Astrocyte (in vitro differentiated cells and primary cell): Measurements from ENCODE around the gene DPP7. TPM values are rescaled to one million over a fixed set of nuclear protein-coding genes. Genes with fewer than 3 reads are reported as not detected.

ENCODE experiments used
- DNase-seq: peaks from one replicate; pipeline ENCODE4 v3.0.0-alpha.2; 2010; ENCODE audit warnings: low read depth
- FAIRE-seq: peaks from 2 replicates; lab custom pipeline; 2011; peaks lifted over from hg19 to GRCh38; lab: Jason Lieb, UNC
- H2AFZ ChIP-seq: 2 replicates; pipeline ENCODE4 v1.6.0; 2012; ENCODE audit warnings: low read depth, low read length, inconsistent platforms
- H3K27ac ChIP-seq: 2 replicates; pipeline ENCODE4 v1.5.1; 2011; ENCODE audit warnings: low read depth, low read length, inconsistent platforms
- H3K27me3 ChIP-seq: 2 replicates; pipeline ENCODE4 v1.6.0; 2011; ENCODE audit warnings: low read length, inconsistent platforms; ENCODE audit not compliant: insufficient read depth
- H3K36me3 ChIP-seq: 2 replicates; pipeline ENCODE4 v1.5.1; 2011; ENCODE audit warnings: low read length, inconsistent platforms; ENCODE audit not compliant: insufficient read depth
- H3K4me1 ChIP-seq: 2 replicates; pipeline ENCODE4 v1.5.1; 2011; ENCODE audit warnings: low read length, inconsistent platforms; ENCODE audit not compliant: insufficient read depth
- H3K4me2 ChIP-seq: 2 replicates; pipeline ENCODE4 v1.6.0; 2012; ENCODE audit warnings: low read length, inconsistent platforms
- H3K4me3 ChIP-seq: 2 replicates; pipeline ENCODE4 v1.5.1; 2011; ENCODE audit warnings: low read depth, mild to moderate bottlenecking, low read length, inconsistent platforms; ENCODE audit not compliant: insufficient read depth
- H3K79me2 ChIP-seq: 2 replicates; pipeline ENCODE4 v1.6.0; 2012; ENCODE audit warnings: mild to moderate bottlenecking, low read length, inconsistent platforms; ENCODE audit not compliant: insufficient read depth
- H3K9ac ChIP-seq: 2 replicates; pipeline ENCODE4 v1.6.0; 2012; ENCODE audit warnings: mild to moderate bottlenecking, low read length, inconsistent platforms
- H3K9me3 ChIP-seq: 2 replicates; pipeline ENCODE4 v1.5.1; 2012; ENCODE audit warnings: low read depth, mild to moderate bottlenecking, low read length, inconsistent platforms; ENCODE audit not compliant: insufficient read depth
- H4K20me1 ChIP-seq: 2 replicates; pipeline ENCODE4 v1.6.0; 2012; ENCODE audit warnings: low read length, inconsistent platforms; ENCODE audit not compliant: insufficient read depth
- H3K27ac Mint-ChIP-seq: one replicate; pipeline ENCODE4 v1.8.0; 2021; ENCODE audit warnings: mild to moderate bottlenecking, mixed read lengths; ENCODE audit not compliant: unreplicated experiment
- H3K27me3 Mint-ChIP-seq: one replicate; pipeline ENCODE4 v1.8.0; 2021; ENCODE audit warnings: low read depth, mixed read lengths; ENCODE audit not compliant: unreplicated experiment
- H3K36me3 Mint-ChIP-seq: one replicate; pipeline ENCODE4 v1.8.0; 2021; ENCODE audit warnings: low read depth, mixed read lengths; ENCODE audit not compliant: unreplicated experiment
- H3K4me1 Mint-ChIP-seq: one replicate; pipeline ENCODE4 v1.8.0; 2021; ENCODE audit warnings: low read depth, mixed read lengths; ENCODE audit not compliant: unreplicated experiment
- H3K4me3 Mint-ChIP-seq: one replicate; pipeline ENCODE4 v1.8.0; 2021; ENCODE audit warnings: mild to moderate bottlenecking, moderate library complexity, mixed read lengths; ENCODE audit not compliant: unreplicated experiment
- H3K9me3 Mint-ChIP-seq: one replicate; pipeline ENCODE4 v1.8.0; 2021; ENCODE audit warnings: mild to moderate bottlenecking, mixed read lengths; ENCODE audit not compliant: unreplicated experiment
- EZH2 ChIP-seq: IDR thresholded peaks from 2 replicates; pipeline ENCODE4 v1.6.1; 2012; ENCODE audit warnings: mild to moderate bottlenecking, low read length, inconsistent platforms; ENCODE audit not compliant: insufficient read depth
- total RNA-seq: library from RNA; stranded (reverse); gene quantifications from 2 replicates; pipeline ENCODE4 v1.2.1, GENCODE V29; 2021
- TF ChIP-seq, protein P1 (sequence below): IDR thresholded peaks from 2 replicates; pipeline ENCODE4 v1.5.1; 2011; ENCODE audit warnings: low read depth, mild to moderate bottlenecking, inconsistent platforms, low read length, moderate library complexity; ENCODE audit not compliant: insufficient read depth

The DPP7 gene
- total RNA-seq, 1 donor from 2014 or later: 53.8 TPM

DNA sequence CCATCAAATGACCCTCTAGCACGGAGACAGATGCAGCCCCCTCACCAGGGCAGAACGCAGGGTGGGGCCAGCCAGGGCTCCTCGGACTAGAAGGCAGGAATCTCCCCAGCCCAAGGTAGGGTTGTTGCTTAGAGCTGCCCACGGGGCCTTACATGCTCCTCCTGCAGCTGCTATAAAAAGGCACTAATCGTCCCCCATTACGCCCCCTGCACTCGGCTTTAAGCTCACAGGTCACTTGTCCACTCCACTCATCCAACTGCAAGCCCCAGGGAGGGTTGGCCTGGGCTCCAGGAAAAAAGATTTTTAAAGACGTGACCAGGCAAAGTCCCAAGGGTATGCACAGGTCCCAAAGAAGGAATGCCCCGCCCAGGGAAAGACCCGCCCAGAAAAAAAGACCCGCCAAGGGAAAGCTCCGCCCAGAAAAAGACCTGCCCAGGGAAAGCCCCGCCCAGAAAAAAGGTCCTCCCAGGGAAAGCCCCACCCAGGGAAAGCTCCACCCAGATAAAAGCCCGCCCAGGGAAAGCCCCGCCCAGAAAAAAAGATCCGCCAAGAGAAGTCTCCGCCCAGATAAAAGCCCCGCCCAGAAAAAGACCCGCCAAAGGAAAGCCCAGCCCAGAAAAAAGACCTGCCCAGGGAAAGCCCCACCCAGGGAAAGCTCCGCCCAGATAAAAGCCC lies 35.5 kb upstream of the DPP7 start:
- H3K9me3 Mint-ChIP-seq: no peaks in the 10 kb centered on the region
- DNase-seq: no peak

DNA sequence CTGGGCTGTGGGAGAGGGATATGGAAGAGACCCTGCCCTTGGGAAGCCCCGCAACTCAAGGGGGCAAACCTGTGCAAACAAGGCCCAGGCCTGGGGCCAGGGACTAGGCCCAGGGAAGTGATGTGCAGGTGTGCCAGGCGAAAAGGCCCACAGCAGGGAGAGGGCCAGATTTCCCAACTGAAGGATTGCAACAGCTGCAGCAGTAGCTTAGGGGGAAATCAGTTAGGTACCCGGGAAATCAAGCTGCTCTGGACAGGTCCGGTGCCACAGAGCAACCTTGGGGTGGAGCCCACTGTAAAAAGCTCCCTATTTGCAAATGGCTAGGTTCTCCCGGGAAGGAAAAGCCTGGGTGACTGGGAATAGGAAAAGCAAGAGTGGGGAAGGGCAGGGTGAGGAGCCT lies 34.8 kb upstream of the DPP7 start:
- no peak overlapping the region for H3K4me3 ChIP-seq
- no peaks in the 10 kb centered on the region for H3K36me3 Mint-ChIP-seq
- no peak overlapping the region for H3K9ac ChIP-seq
- H4K20me1 ChIP-seq: no peaks in the 10 kb centered on the region
- H3K4me2 ChIP-seq: no peak overlapping the region
- H3K9me3 ChIP-seq: no peaks in the 10 kb centered on the region
- no peaks in the 10 kb centered on the region for H3K36me3 ChIP-seq
- no peak overlapping the region for H3K4me3 Mint-ChIP-seq
- H3K9me3 Mint-ChIP-seq: no peaks in the 10 kb centered on the region
- TF ChIP-seq EZH2: no peak
- TF ChIP-seq, protein P1, sequence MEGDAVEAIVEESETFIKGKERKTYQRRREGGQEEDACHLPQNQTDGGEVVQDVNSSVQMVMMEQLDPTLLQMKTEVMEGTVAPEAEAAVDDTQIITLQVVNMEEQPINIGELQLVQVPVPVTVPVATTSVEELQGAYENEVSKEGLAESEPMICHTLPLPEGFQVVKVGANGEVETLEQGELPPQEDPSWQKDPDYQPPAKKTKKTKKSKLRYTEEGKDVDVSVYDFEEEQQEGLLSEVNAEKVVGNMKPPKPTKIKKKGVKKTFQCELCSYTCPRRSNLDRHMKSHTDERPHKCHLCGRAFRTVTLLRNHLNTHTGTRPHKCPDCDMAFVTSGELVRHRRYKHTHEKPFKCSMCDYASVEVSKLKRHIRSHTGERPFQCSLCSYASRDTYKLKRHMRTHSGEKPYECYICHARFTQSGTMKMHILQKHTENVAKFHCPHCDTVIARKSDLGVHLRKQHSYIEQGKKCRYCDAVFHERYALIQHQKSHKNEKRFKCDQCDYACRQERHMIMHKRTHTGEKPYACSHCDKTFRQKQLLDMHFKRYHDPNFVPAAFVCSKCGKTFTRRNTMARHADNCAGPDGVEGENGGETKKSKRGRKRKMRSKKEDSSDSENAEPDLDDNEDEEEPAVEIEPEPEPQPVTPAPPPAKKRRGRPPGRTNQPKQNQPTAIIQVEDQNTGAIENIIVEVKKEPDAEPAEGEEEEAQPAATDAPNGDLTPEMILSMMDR: no peak
- no peak overlapping the region for H3K27ac Mint-ChIP-seq
- H3K4me1 ChIP-seq: no peaks in the 10 kb centered on the region
- H3K27ac ChIP-seq: no peak overlapping the region
- no peak for FAIRE-seq
- H3K79me2 ChIP-seq: no peaks in the 10 kb centered on the region
- DNase-seq: no peak
- peaks cover 2% of the 10 kb centered on the region for H3K27me3 ChIP-seq
- H3K4me1 Mint-ChIP-seq: no peaks in the 10 kb centered on the region
- peaks cover 16% of the 10 kb centered on the region for H3K27me3 Mint-ChIP-seq
- H2AFZ ChIP-seq: no peak overlapping the region

More for the DNA sequence above, 35.5 kb upstream of the DPP7 start:
- H3K4me1 ChIP-seq: no peaks in the 10 kb centered on the region
- H3K36me3 ChIP-seq: no peaks in the 10 kb centered on the region
- Mint-ChIP-seq H3K4me3 (no peak overlapping the region), H3K4me1 (no peaks in the 10 kb centered on the region), H3K36me3 (no peaks in the 10 kb centered on the region), H3K27ac (no peak overlapping the region), H3K27me3 (peaks cover 24% of the 10 kb centered on the region)
- no peak for FAIRE-seq
- no peak overlapping the region for H3K27ac ChIP-seq
- H4K20me1 ChIP-seq: no peaks in the 10 kb centered on the region
- H3K4me2 ChIP-seq: no peak overlapping the region
- peaks cover 2% of the 10 kb centered on the region for H3K27me3 ChIP-seq
- no peak overlapping the region for H3K9ac ChIP-seq
- TF ChIP-seq, protein P1: no peak
- TF ChIP-seq EZH2: no peak
- H3K4me3 ChIP-seq: no peak overlapping the region
- H3K79me2 ChIP-seq: no peaks in the 10 kb centered on the region
- no peaks in the 10 kb centered on the region for H3K9me3 ChIP-seq
- H2AFZ ChIP-seq: no peak overlapping the region

DNA sequence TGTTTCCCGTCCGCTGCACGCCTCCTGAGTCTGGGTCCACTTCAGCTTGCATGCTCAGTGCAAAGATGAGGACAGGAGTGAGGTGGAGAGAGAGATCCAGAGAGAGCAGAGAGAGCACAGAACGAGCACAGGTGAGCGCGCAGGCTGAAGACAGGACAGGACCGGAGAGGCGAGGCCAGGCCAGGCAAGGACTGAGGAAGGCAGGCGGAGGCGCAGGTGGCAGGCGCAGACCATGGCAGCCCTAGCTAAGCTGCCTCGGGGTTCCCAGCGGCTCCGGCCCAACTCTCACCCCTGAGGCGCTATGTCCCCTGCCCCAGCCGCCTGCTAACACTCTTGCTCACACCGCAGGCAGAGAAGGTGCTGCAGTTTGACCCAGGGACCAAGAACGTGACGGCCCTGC lies 34.1 kb upstream of the DPP7 start:
- H3K4me3 ChIP-seq: no peak overlapping the region
- no peak overlapping the region for H3K4me2 ChIP-seq
- no peaks in the 10 kb centered on the region for H4K20me1 ChIP-seq
- no peaks in the 10 kb centered on the region for H3K4me1 ChIP-seq
- Mint-ChIP-seq H3K4me1 (no peaks in the 10 kb centered on the region), H3K27ac (no peak overlapping the region), H3K4me3 (no peak overlapping the region), H3K27me3 (peaks cover 21% of the 10 kb centered on the region), H3K9me3 (no peaks in the 10 kb centered on the region), H3K36me3 (no peaks in the 10 kb centered on the region)
- DNase-seq (no peak), FAIRE-seq (no peak)
- H3K27me3 ChIP-seq: peaks cover 2% of the 10 kb centered on the region
- TF ChIP-seq, protein P1: no peak
- no peak for TF ChIP-seq EZH2
- H3K9ac ChIP-seq: no peak overlapping the region
- H3K36me3 ChIP-seq: no peaks in the 10 kb centered on the region
- H2AFZ ChIP-seq: no peak overlapping the region
- H3K9me3 ChIP-seq: no peaks in the 10 kb centered on the region
- H3K27ac ChIP-seq: no peak overlapping the region
- H3K79me2 ChIP-seq: no peaks in the 10 kb centered on the region
